Measurements from ENCODE around the gene LRTM1. TPM values are rescaled to one million over a fixed set of nuclear protein-coding genes. Genes with fewer than 3 reads are reported as not detected.

The LRTM1 gene
- total and polyA plus RNA-seq, 2 donors (not counting 3 experiments of a cell fraction or from before 2014, with no cell fraction given) = not detected

GRCh38 chr3:54949491-54950044, 21.7 kb upstream of the LRTM1 start:
- no peak for DNase-seq (ENCODE audit: low read depth, low spot score)
- peaks cover 5% of the 10 kb centered on the region for H3K9me3 ChIP-seq (replicated peaks; ENCODE audit: control insufficient read depth, insufficient read depth, low read length)
- no peak overlapping the region for H2AFZ ChIP-seq (ENCODE audit: low read depth, low read length)
- H3K4me1 ChIP-seq (ENCODE audit: control insufficient read depth, extremely low read depth, insufficient read depth, low read length) = no peaks in the 10 kb centered on the region
- dilution Hi-C loops (cut with MboI; ENCODE audit: extremely low pct_ligation_motif_present, low sequenced_read_pairs) = no loop called here
- no peaks in the 10 kb centered on the region for H3K27me3 ChIP-seq (ENCODE audit: control insufficient read depth in 2 of 2, insufficient read depth in 2 of 2, low read length in 2 of 2)
- no peaks in the 10 kb centered on the region for H3K36me3 ChIP-seq (ENCODE audit: control insufficient read depth in 2 of 2, extremely low read depth in 1 of 2, insufficient read depth in 2 of 2, low read length in 2 of 2)
- H3K4me3 ChIP-seq (replicated peaks in 1 of 3; ENCODE audit: insufficient read depth in 1 of 3, low read depth in 1 of 3, low read length in 3 of 3) = no peak overlapping the region
- H3K9ac ChIP-seq (replicated peaks; ENCODE audit: extremely low read depth, insufficient read depth, low read length) = no peak overlapping the region
- ChIA-PET POLR2A (no interaction called here), CTCF (no interaction called here)
- H3K79me2 ChIP-seq (ENCODE audit: control insufficient read depth, insufficient read depth, low read length) = no peaks in the 10 kb centered on the region
- TF ChIP-seq, protein P1, sequence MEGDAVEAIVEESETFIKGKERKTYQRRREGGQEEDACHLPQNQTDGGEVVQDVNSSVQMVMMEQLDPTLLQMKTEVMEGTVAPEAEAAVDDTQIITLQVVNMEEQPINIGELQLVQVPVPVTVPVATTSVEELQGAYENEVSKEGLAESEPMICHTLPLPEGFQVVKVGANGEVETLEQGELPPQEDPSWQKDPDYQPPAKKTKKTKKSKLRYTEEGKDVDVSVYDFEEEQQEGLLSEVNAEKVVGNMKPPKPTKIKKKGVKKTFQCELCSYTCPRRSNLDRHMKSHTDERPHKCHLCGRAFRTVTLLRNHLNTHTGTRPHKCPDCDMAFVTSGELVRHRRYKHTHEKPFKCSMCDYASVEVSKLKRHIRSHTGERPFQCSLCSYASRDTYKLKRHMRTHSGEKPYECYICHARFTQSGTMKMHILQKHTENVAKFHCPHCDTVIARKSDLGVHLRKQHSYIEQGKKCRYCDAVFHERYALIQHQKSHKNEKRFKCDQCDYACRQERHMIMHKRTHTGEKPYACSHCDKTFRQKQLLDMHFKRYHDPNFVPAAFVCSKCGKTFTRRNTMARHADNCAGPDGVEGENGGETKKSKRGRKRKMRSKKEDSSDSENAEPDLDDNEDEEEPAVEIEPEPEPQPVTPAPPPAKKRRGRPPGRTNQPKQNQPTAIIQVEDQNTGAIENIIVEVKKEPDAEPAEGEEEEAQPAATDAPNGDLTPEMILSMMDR (IDR thresholded peaks at IDR 0.05; ENCODE audit: extremely low read depth in 1 of 2, insufficient read depth in 1 of 2, low read depth in 1 of 2, low read length in 2 of 2) = no peak
- TF ChIP-seq POLR2A (IDR thresholded peaks at IDR 0.05; ENCODE audit: low read depth, low read length) (no peak), GATA2 (IDR thresholded peaks at IDR 0.05; ENCODE audit: insufficient read depth, insufficient read length, low read depth, low read length) (no peak), EZH2 (IDR thresholded peaks at IDR 0.05; ENCODE audit: borderline replicate concordance, low read depth, low read length, severe bottlenecking) (no peak), MAX (IDR thresholded peaks at IDR 0.05; ENCODE audit: insufficient read depth, insufficient read length) (no peak), MYC (IDR thresholded peaks at IDR 0.05; ENCODE audit: low read depth, low read length) (no peak), FOS (IDR thresholded peaks at IDR 0.05; ENCODE audit: borderline replicate concordance, insufficient read depth, low read length) (no peak), JUN (IDR thresholded peaks at IDR 0.05; ENCODE audit: borderline replicate concordance, insufficient read depth, insufficient read length, low read depth) (no peak), POLR2AphosphoS5 (IDR thresholded peaks at IDR 0.05; ENCODE audit: insufficient read depth, low read depth, low read length) (no peak)
- no TSS peak for BruUV-seq (replicated peaks)
- no peaks in the 10 kb centered on the region for H3K9me1 ChIP-seq (replicated peaks; ENCODE audit: control insufficient read depth, extremely low read depth, insufficient read depth, low read length)
- no peak overlapping the region for H3K4me2 ChIP-seq (ENCODE audit: insufficient read depth, low read length)
- no peak overlapping the region for H3K27ac ChIP-seq (ENCODE audit: insufficient read depth, low read depth, low read length)
- no peaks in the 10 kb centered on the region for H4K20me1 ChIP-seq (replicated peaks; ENCODE audit: control insufficient read depth, extremely low read depth, insufficient read depth, low read length)
- no peak for FAIRE-seq
- intact Hi-C loops (cut with micrococcal nuclease) = no loop called here
